ENCODE data around the gene ABHD14A. TPM values are rescaled to one million over a fixed set of nuclear protein-coding genes. Genes with fewer than 3 reads are reported as not detected.

ABHD14A gene
- total RNA-seq, 1 experiment from 2014 or later, result 3.8 TPM

DNA sequence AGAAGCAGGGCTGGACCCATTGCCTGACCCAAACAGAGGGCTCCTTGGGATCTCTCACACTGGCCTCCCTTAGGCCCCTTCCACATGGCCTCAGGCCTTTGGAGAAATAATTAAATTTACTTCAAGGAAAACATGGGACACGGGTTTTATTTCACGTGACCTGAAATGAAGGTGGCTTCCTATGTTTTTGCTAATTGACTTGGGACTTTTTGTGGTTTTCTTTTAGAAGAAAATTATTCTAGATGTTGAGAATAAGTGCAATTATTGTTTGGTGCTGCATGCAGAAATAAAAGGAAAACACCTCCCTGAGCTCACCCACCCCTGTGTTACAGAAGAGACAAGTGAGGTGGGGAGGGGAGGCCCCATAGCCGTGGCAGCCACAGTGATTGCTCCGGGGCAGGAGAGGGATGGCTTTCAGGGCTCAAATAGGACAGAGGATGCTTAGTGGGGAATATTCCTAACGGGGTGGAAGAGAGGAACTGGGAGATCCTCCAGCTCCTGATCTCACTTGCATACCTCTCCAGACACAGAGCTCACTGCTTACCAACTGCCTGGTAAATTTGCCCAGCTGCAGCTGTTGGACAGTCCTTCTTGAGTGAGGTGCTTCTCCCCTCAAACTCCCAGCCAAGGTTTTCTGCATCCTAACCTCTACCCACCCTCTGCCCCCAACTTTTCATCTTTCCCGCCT, 50.0 kb downstream of the ABHD14A start:
- Mint-ChIP-seq H3K27ac (no peak overlapping the region), H3K4me3 (no peak overlapping the region), H3K4me1 (peaks cover 9% of the 10 kb centered on the region), H3K27me3 (ENCODE audit: low read depth) (no peaks in the 10 kb centered on the region), H3K9me3 (no peaks in the 10 kb centered on the region), H3K36me3 (no peaks in the 10 kb centered on the region)
- no peak for ATAC-seq
- ChIA-PET CTCF (interaction anchor here (0.6 to 1.2 kb wide), 4 partner anchors 18 to 28 kb away, joined by 3 to 4 read pairs (median 4); no protein-coding TSS in a partner anchor), POLR2A (no interaction called here)
- no peak for DNase-seq (ENCODE audit: low spot score)
- TF ChIP-seq PREB (CRISPR knock-in tag; IDR thresholded peaks at IDR 0.05; ENCODE audit: borderline replicate concordance), result no peak
- TF ChIP-seq CBFB (CRISPR knock-in tag; IDR thresholded peaks at IDR 0.05; ENCODE audit: low read depth), result no peak
- no peak for TF ChIP-seq TP53 (CRISPR knock-in tag; IDR thresholded peaks at IDR 0.05)
- TF ChIP-seq NFYB (CRISPR knock-in tag; conservative IDR thresholded peaks at IDR 0.05; ENCODE audit: low read depth), result no peak
- no peak for TF ChIP-seq ZNF138 (CRISPR knock-in tag; conservative IDR thresholded peaks at IDR 0.05)
- TF ChIP-seq, protein P1, sequence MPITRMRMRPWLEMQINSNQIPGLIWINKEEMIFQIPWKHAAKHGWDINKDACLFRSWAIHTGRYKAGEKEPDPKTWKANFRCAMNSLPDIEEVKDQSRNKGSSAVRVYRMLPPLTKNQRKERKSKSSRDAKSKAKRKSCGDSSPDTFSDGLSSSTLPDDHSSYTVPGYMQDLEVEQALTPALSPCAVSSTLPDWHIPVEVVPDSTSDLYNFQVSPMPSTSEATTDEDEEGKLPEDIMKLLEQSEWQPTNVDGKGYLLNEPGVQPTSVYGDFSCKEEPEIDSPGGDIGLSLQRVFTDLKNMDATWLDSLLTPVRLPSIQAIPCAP (CRISPR knock-in tag; IDR thresholded peaks at IDR 0.05), result no peak

GRCh38 chr3:52025453-52025852, 50.6 kb downstream of the ABHD14A start:
- DNase-seq (ENCODE audit: low spot score) (no peak), ATAC-seq (no peak)
- Mint-ChIP-seq H3K27ac (no peak overlapping the region), H3K4me3 (no peak overlapping the region), H3K9me3 (no peaks in the 10 kb centered on the region), H3K27me3 (ENCODE audit: low read depth) (no peaks in the 10 kb centered on the region), H3K36me3 (no peaks in the 10 kb centered on the region), H3K4me1 (peaks cover 9% of the 10 kb centered on the region)
- ChIA-PET CTCF (interaction anchor here (1.0 to 1.2 kb wide), 3 partner anchors 21 to 28 kb away, joined by 3 to 4 read pairs (median 3); no protein-coding TSS in a partner anchor), POLR2A (no interaction called here)
- TF ChIP-seq TP53 (CRISPR knock-in tag; IDR thresholded peaks at IDR 0.05) (no peak), KAT7 (CRISPR knock-in tag; IDR thresholded peaks at IDR 0.05; ENCODE audit: borderline replicate concordance) (no peak), FOXP1 (CRISPR knock-in tag; IDR thresholded peaks at IDR 0.05; ENCODE audit: borderline replicate concordance) (no peak), NFYB (CRISPR knock-in tag; conservative IDR thresholded peaks at IDR 0.05; ENCODE audit: low read depth) (no peak), AFF4 (CRISPR knock-in tag; IDR thresholded peaks at IDR 0.05; ENCODE audit: borderline replicate concordance) (no peak), ZNF317 (CRISPR knock-in tag; IDR thresholded peaks at IDR 0.05; ENCODE audit: borderline replicate concordance, low read depth) (no peak), CDX4 (CRISPR knock-in tag; IDR thresholded peaks at IDR 0.05; ENCODE audit: borderline replicate concordance) (no peak), HMGA2 (CRISPR knock-in tag; IDR thresholded peaks at IDR 0.05) (no peak), ZNF219 (CRISPR knock-in tag; IDR thresholded peaks at IDR 0.05; ENCODE audit: borderline replicate concordance) (no peak), GABPB1 (CRISPR knock-in tag; IDR thresholded peaks at IDR 0.05) (no peak), MYBL2 (CRISPR knock-in tag; IDR thresholded peaks at IDR 0.05) (no peak), RELA (CRISPR knock-in tag; IDR thresholded peaks at IDR 0.05; ENCODE audit: borderline replicate concordance) (no peak), STAT6 (CRISPR knock-in tag; conservative IDR thresholded peaks at IDR 0.05; ENCODE audit: low read depth) (no peak), SP1 (CRISPR knock-in tag; conservative IDR thresholded peaks at IDR 0.05) (no peak), ELF4 (CRISPR knock-in tag; IDR thresholded peaks at IDR 0.05; ENCODE audit: low read depth) (no peak), ZNF423 (CRISPR knock-in tag; IDR thresholded peaks at IDR 0.05) (no peak)
- TF ChIP-seq, protein P2, sequence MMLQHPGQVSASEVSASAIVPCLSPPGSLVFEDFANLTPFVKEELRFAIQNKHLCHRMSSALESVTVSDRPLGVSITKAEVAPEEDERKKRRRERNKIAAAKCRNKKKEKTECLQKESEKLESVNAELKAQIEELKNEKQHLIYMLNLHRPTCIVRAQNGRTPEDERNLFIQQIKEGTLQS (CRISPR knock-in tag; conservative IDR thresholded peaks at IDR 0.05), result no peak
- TF ChIP-seq, protein P3, sequence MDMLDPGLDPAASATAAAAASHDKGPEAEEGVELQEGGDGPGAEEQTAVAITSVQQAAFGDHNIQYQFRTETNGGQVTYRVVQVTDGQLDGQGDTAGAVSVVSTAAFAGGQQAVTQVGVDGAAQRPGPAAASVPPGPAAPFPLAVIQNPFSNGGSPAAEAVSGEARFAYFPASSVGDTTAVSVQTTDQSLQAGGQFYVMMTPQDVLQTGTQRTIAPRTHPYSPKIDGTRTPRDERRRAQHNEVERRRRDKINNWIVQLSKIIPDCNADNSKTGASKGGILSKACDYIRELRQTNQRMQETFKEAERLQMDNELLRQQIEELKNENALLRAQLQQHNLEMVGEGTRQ (CRISPR knock-in tag; IDR thresholded peaks at IDR 0.05), result no peak
